Loucy (cell line): Measurements from ENCODE around the gene CELF4.

Experiments used
- H2AFZ ChIP-seq: fragments of 200-600 bp; sonication (generic); 2 replicates; pipeline ENCODE4 v1.6.0; 2016; ENCODE audit warnings: antibody characterized with exemption, mild to moderate bottlenecking, low read length, moderate library complexity
- H3F3A ChIP-seq: fragments of 200-600 bp; 2 replicates; pipeline ENCODE4 v1.6.0; 2016; ENCODE audit warnings: antibody characterized with exemption, low read depth, mild to moderate bottlenecking
- H3K27me3 ChIP-seq: fragments of 200-600 bp; sonication (generic); 2 replicates; pipeline ENCODE4 v1.6.1; 2014; ENCODE audit warnings: low read length, mild to moderate bottlenecking; ENCODE audit not compliant: insufficient read depth, poor library complexity, severe bottlenecking
- H3K36me3 ChIP-seq: fragments of 200-600 bp; sonication (generic); 2 replicates; pipeline ENCODE4 v1.6.1; 2016; ENCODE audit warnings: low read length; ENCODE audit not compliant: insufficient read depth
- H3K4me1 ChIP-seq: fragments of 200-600 bp; sonication (generic); 2 replicates; pipeline ENCODE4 v1.5.1; 2014; ENCODE audit warnings: low read length, mild to moderate bottlenecking; ENCODE audit not compliant: insufficient read depth, poor library complexity, severe bottlenecking
- H3K4me2 ChIP-seq: fragments of 200-600 bp; sonication (generic); 2 replicates; pipeline ENCODE4 v1.6.0; 2014; ENCODE audit warnings: antibody characterized with exemption, low read length, low read depth, mild to moderate bottlenecking; ENCODE audit not compliant: poor library complexity, severe bottlenecking
- H3K4me3 ChIP-seq: fragments of 200-600 bp; sonication (generic); 2 replicates; pipeline ENCODE4 v1.5.1; 2014; ENCODE audit warnings: low read length, mild to moderate bottlenecking, mixed read lengths; ENCODE audit not compliant: poor library complexity, severe bottlenecking
- H3K79me2 ChIP-seq: fragments of 200-600 bp; sonication (generic); 2 replicates; pipeline ENCODE4 v1.6.1; 2014; ENCODE audit warnings: low read length; ENCODE audit not compliant: insufficient read depth
- H3K9ac ChIP-seq: fragments of 200-600 bp; sonication (generic); 2 replicates; pipeline ENCODE4 v1.6.0; 2014; ENCODE audit warnings: mild to moderate bottlenecking, low read depth, low read length, moderate library complexity; ENCODE audit not compliant: poor library complexity, severe bottlenecking
- H3K9me2 ChIP-seq: fragments of 200-600 bp; sonication (generic); replicated peaks from 2 replicates; pipeline ENCODE4 v1.6.1; 2016; ENCODE audit warnings: low read depth, low read length, mixed read lengths
- H3K9me3 ChIP-seq: fragments of 200-600 bp; sonication (generic); 2 replicates; pipeline ENCODE4 v1.6.1; 2014; ENCODE audit warnings: mild to moderate bottlenecking, antibody characterized with exemption, low read length, low read depth; ENCODE audit not compliant: insufficient read depth
- H4K20me1 ChIP-seq: fragments of 200-600 bp; sonication (generic); 2 replicates; pipeline ENCODE4 v1.6.0; 2014; ENCODE audit warnings: antibody characterized with exemption, low read length, mild to moderate bottlenecking; ENCODE audit not compliant: insufficient read depth, poor library complexity, severe bottlenecking
- CTCF ChIP-seq: fragments of 200-600 bp; sonication (generic); conservative IDR thresholded peaks from 2 replicates; pipeline ENCODE4 v1.5.1; 2014; ENCODE audit warnings: mild to moderate bottlenecking, antibody characterized with exemption, low read length
- EZH2phosphoT487 ChIP-seq: fragments of 200-600 bp; IDR thresholded peaks from 2 replicates; pipeline ENCODE4 v1.6.1; 2018; ENCODE audit warnings: antibody characterized with exemption, mild to moderate bottlenecking, moderate library complexity, borderline replicate concordance

Gene CELF4

DNA sequence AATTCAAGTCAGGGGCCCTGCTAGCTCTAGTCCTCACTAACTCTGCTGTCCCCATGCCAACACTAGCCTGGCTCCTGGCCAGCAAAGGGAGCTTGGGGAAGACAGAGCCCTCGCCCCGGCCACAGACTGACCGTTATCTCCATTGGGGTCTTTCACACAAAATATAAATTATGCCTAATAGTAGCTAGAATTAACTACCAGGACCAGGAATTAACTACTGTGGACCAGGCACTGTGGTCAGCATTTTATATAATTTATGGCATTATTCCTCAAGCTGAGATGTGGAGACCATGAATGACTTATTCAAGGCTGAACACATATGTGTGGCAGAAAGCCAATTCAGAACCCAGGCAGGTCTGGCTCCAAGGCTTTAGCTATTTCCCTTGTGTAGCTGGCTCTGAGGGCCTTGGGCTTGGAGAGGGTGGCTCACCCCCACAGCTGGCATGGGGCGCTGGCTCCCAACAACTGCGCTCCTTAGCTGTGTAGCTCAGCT is 49.2 kb downstream of the CELF4 start:
- Histone ChIP-seq H2AFZ (no peak overlapping the region), H3K27me3 (no peaks in the 10 kb centered on the region), H3K79me2 (no peaks in the 10 kb centered on the region), H3K4me2 (no peak overlapping the region), H3K9me2 (no peaks in the 10 kb centered on the region), H3K4me3 (no peak overlapping the region), H3K36me3 (no peaks in the 10 kb centered on the region), H4K20me1 (no peaks in the 10 kb centered on the region), H3K9me3 (no peaks in the 10 kb centered on the region), H3K4me1 (no peaks in the 10 kb centered on the region), H3K9ac (no peak overlapping the region), H3F3A (no peaks in the 10 kb centered on the region)
- TF ChIP-seq CTCF, result no peak
- TF ChIP-seq EZH2phosphoT487, result no peak

GRCh38 chr18:37514953-37515352 is 50.6 kb downstream of the CELF4 start:
- Histone ChIP-seq H3K36me3 (no peaks in the 10 kb centered on the region), H3F3A (no peaks in the 10 kb centered on the region), H3K9ac (no peak overlapping the region), H3K4me2 (no peak overlapping the region), H3K27me3 (no peaks in the 10 kb centered on the region), H4K20me1 (no peaks in the 10 kb centered on the region), H3K79me2 (no peaks in the 10 kb centered on the region), H3K4me1 (no peaks in the 10 kb centered on the region), H3K9me3 (0 out of 2 replicates have a peak, but pooled peaks cover under 1% of the 10 kb centered on the region), H2AFZ (no peak overlapping the region), H3K4me3 (no peak overlapping the region), H3K9me2 (no peaks in the 10 kb centered on the region)
- TF ChIP-seq CTCF (no peak), EZH2phosphoT487 (no peak)

DNA sequence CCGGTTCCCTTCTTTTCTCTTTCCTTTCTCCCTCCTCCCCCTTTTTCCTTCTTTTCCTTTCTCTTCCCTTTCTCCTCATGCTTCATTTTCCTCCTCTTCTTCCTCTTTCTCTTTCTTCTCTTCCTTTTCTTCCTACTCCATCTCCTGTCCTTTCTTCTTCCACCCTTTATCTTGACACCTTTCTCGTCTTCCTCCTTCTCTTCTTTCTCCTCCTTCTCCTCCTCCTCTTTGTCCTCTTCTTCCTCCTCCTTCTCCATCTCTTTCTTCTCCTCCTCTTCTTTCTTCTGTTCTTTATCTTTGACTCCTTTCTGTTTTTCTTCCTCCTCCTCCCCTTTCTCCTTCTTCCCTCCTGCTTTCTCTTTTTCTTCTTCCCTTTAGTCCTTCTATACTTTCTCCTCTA is 53.2 kb downstream of the CELF4 start:
- no peaks in the 10 kb centered on the region for H3K36me3 ChIP-seq
- no peaks in the 10 kb centered on the region for H3K9me2 ChIP-seq
- no peak overlapping the region for H3K4me2 ChIP-seq
- no peaks in the 10 kb centered on the region for H3F3A ChIP-seq
- no peaks in the 10 kb centered on the region for H3K79me2 ChIP-seq
- peaks cover 8% of the 10 kb centered on the region; the same call in 1 of the 2 replicates for H3K9me3 ChIP-seq
- no peak overlapping the region for H3K9ac ChIP-seq
- H3K4me1 ChIP-seq, result no peaks in the 10 kb centered on the region
- H3K4me3 ChIP-seq, result no peak overlapping the region
- H4K20me1 ChIP-seq, result no peaks in the 10 kb centered on the region
- TF ChIP-seq EZH2phosphoT487, result no peak
- no peak for TF ChIP-seq CTCF
- no peak overlapping the region for H2AFZ ChIP-seq
- H3K27me3 ChIP-seq, result no peaks in the 10 kb centered on the region
